ENCODE measurements around the gene PARVG.
A peak's percentile ranks its signal among the peaks of the same experiment; 100 is the strongest.

Gene PARVG

GRCh38 chr22:44146088-44146861 is 34.5 kb upstream of the PARVG start:
- H3K27ac Mint-ChIP-seq = no peak overlapping the region

GRCh38 chr22:44147008-44147645 is 33.6 kb upstream of the PARVG start:
- peaks cover 0 to 4% of the 10 kb centered on the region in 2 donors for H3K9me3 Mint-ChIP-seq
- H3K4me3 Mint-ChIP-seq = no peak overlapping the region
- ATAC-seq (no peak), DNase-seq (no peak)
- no peaks in the 10 kb centered on the region for H3K27me3 Mint-ChIP-seq
- no peaks in the 10 kb centered on the region for H3K4me1 Mint-ChIP-seq
- no peak overlapping the region for H3K27ac Mint-ChIP-seq

More at GRCh38 chr22:44146088-44146861, 34.5 kb upstream of the PARVG start:
- Mint-ChIP-seq H3K4me3 (no peak overlapping the region), H3K9me3 (peaks cover 0 to 4% of the 10 kb centered on the region in 2 donors), H3K27me3 (no peaks in the 10 kb centered on the region), H3K4me1 (no peaks in the 10 kb centered on the region)
- DNase-seq = no peak
- ATAC-seq = no peak

GRCh38 chr22:44147821-44148574 is 32.7 kb upstream of the PARVG start:
- ATAC-seq = no peak
- DNase-seq = no peak

GRCh38 chr22:44151676-44152075 is 29.0 kb upstream of the PARVG start:
- no peak for DNase-seq
- Mint-ChIP-seq H3K4me3 (no peak overlapping the region), H3K9me3 (no peaks in the 10 kb centered on the region), H3K4me1 (no peaks in the 10 kb centered on the region), H3K27ac (peak overlapping the region in 1 of 2 donors; percentile 50), H3K27me3 (no peaks in the 10 kb centered on the region)
- ATAC-seq = no peak

More at GRCh38 chr22:44147821-44148574, 32.7 kb upstream of the PARVG start:
- H3K4me1 Mint-ChIP-seq = no peaks in the 10 kb centered on the region
- no peaks in the 10 kb centered on the region for H3K27me3 Mint-ChIP-seq
- H3K9me3 Mint-ChIP-seq = peaks cover 0 to 4% of the 10 kb centered on the region in 2 donors
- no peak overlapping the region for H3K27ac Mint-ChIP-seq
- H3K4me3 Mint-ChIP-seq = no peak overlapping the region

GRCh38 chr22:44153710-44154109 is 27.0 kb upstream of the PARVG start:
- no peak for DNase-seq
- H3K27me3 Mint-ChIP-seq = no peaks in the 10 kb centered on the region
- no peaks in the 10 kb centered on the region for H3K9me3 Mint-ChIP-seq
- H3K4me1 Mint-ChIP-seq = no peaks in the 10 kb centered on the region
- H3K27ac Mint-ChIP-seq = no peak overlapping the region
- no peak for ATAC-seq
- no peak overlapping the region for H3K4me3 Mint-ChIP-seq

- Mint-ChIP-seq H3K27ac (no peak overlapping the region), H3K4me3 (no peak overlapping the region), H3K9me3 (no peaks in the 10 kb centered on the region), H3K27me3 (no peaks in the 10 kb centered on the region), H3K4me1 (no peaks in the 10 kb centered on the region)
- peak; percentile 58 for ATAC-seq
- DNase-seq = peak in 1 of 2 donors; percentile 36
Observed at GRCh38 chr22:44154436-44154942, 26.2 kb upstream of the PARVG start.

GRCh38 chr22:44155115-44155514 is 25.6 kb upstream of the PARVG start:
- H3K4me3 Mint-ChIP-seq = no peak overlapping the region
- peak; percentile 42 for ATAC-seq
- no peaks in the 10 kb centered on the region for H3K27me3 Mint-ChIP-seq

GRCh38 chr22:44157916-44158618 is 22.7 kb upstream of the PARVG start:
- Mint-ChIP-seq H3K27me3 (no peaks in the 10 kb centered on the region), H3K4me3 (no peak overlapping the region), H3K9me3 (no peaks in the 10 kb centered on the region), H3K27ac (no peak overlapping the region), H3K4me1 (no peaks in the 10 kb centered on the region)
- no peak for ATAC-seq
- DNase-seq = no peak

More at GRCh38 chr22:44155115-44155514, 25.6 kb upstream of the PARVG start:
- no peak overlapping the region for H3K27ac Mint-ChIP-seq
- H3K9me3 Mint-ChIP-seq = no peaks in the 10 kb centered on the region
- DNase-seq = no peak
- no peaks in the 10 kb centered on the region for H3K4me1 Mint-ChIP-seq

- DNase-seq = no peak
- Mint-ChIP-seq H3K4me3 (no peak overlapping the region), H3K27me3 (no peaks in the 10 kb centered on the region), H3K27ac (no peak overlapping the region), H3K9me3 (no peaks in the 10 kb centered on the region), H3K4me1 (no peaks in the 10 kb centered on the region)
- ATAC-seq = no peak
Observed at GRCh38 chr22:44158816-44159215, 21.9 kb upstream of the PARVG start.

- Mint-ChIP-seq H3K9me3 (no peaks in the 10 kb centered on the region), H3K27me3 (no peaks in the 10 kb centered on the region), H3K27ac (peak overlapping the region in 1 of 2 donors; percentile 89), H3K4me3 (no peak overlapping the region), H3K4me1 (no peaks in the 10 kb centered on the region)
- DNase-seq (no peak), ATAC-seq (no peak)
Observed at GRCh38 chr22:44159221-44159620, 21.5 kb upstream of the PARVG start.

- H3K27me3 Mint-ChIP-seq = no peaks in the 10 kb centered on the region
- DNase-seq (no peak), ATAC-seq (no peak)
- H3K27ac Mint-ChIP-seq = peak overlapping the region in 1 of 2 donors; percentile 89
- no peaks in the 10 kb centered on the region for H3K4me1 Mint-ChIP-seq
- no peak overlapping the region for H3K4me3 Mint-ChIP-seq
- H3K9me3 Mint-ChIP-seq = no peaks in the 10 kb centered on the region
Observed at GRCh38 chr22:44159811-44160210, 20.9 kb upstream of the PARVG start.

- H3K27ac Mint-ChIP-seq = no peak overlapping the region
- no peak overlapping the region for H3K4me3 Mint-ChIP-seq
- H3K9me3 Mint-ChIP-seq = no peaks in the 10 kb centered on the region
- H3K4me1 Mint-ChIP-seq = no peaks in the 10 kb centered on the region
- ATAC-seq (no peak), DNase-seq (no peak)
- H3K27me3 Mint-ChIP-seq = no peaks in the 10 kb centered on the region
Observed at GRCh38 chr22:44160421-44160820, 20.3 kb upstream of the PARVG start.

- Mint-ChIP-seq H3K4me1 (no peaks in the 10 kb centered on the region), H3K27me3 (no peaks in the 10 kb centered on the region), H3K4me3 (no peak overlapping the region), H3K9me3 (no peaks in the 10 kb centered on the region), H3K27ac (no peak overlapping the region)
- ATAC-seq (no peak), DNase-seq (no peak)
Observed at GRCh38 chr22:44161673-44162072, 19.1 kb upstream of the PARVG start.

- no peak overlapping the region for H3K27ac Mint-ChIP-seq
- no peaks in the 10 kb centered on the region for H3K4me1 Mint-ChIP-seq
- no peak overlapping the region for H3K4me3 Mint-ChIP-seq
- no peaks in the 10 kb centered on the region for H3K9me3 Mint-ChIP-seq
- no peaks in the 10 kb centered on the region for H3K27me3 Mint-ChIP-seq
- DNase-seq = no peak
- ATAC-seq = no peak
Observed at GRCh38 chr22:44162960-44163359, 17.8 kb upstream of the PARVG start.

- Mint-ChIP-seq H3K4me1 (no peaks in the 10 kb centered on the region), H3K27me3 (no peaks in the 10 kb centered on the region), H3K9me3 (no peaks in the 10 kb centered on the region), H3K27ac (no peak overlapping the region), H3K4me3 (no peak overlapping the region)
- no peak for DNase-seq
- ATAC-seq = no peak
Observed at GRCh38 chr22:44163536-44163935, 17.2 kb upstream of the PARVG start.

Measured in stimulated activated naive CD8-positive, alpha-beta T cell treated with anti-CD3 and anti-CD28 coated beads, Interleukin-15, amount 100 ng/mL, for 72 hours (primary cell).